GM23338 (cell line): Measurements from ENCODE around the gene ADAMTS19.

Experiments used
- CTCF ChIP-seq, 2 experiments: fragments of 200-600 bp in 1 of 2; sonication (generic) in 1 of 2; conservative IDR thresholded peaks; 2 replicates each; pipeline versions ENCODE4 v1.5.1 to v1.6.1; 2016 to 2017; ENCODE audit warnings: antibody characterized with exemption in 2 of 2, low read depth in 2 of 2, mild to moderate bottlenecking in 2 of 2, moderate library complexity in 1 of 2
- POLR2AphosphoS5 ChIP-seq: IDR thresholded peaks from 2 replicates; pipeline ENCODE4 v1.6.1; 2016; ENCODE audit warnings: antibody characterized with exemption, low read depth
- REST ChIP-seq: IDR thresholded peaks from one replicate; pipeline ENCODE4 v1.6.1; 2018; ENCODE audit warnings: antibody characterized with exemption; ENCODE audit not compliant: unreplicated experiment
- ZNF331 ChIP-seq: fragments of 250-450 bp; sonication (Bioruptor Pico); IDR thresholded peaks from 2 replicates; pipeline ENCODE4 v1.5.0; 2020; ENCODE audit warnings: low read depth, mild to moderate bottlenecking, moderate library complexity

- TF ChIP-seq ZNF331 (CRISPR knock-in tag) (no peak), CTCF (conservative IDR thresholded peaks at IDR 0.05; ENCODE audit: low read depth in 2 of 2) (no peak), POLR2AphosphoS5 (no peak), REST (no peak)
These were observed 40.0 kb downstream of the ADAMTS19 start for GRCh38 chr5:129500101-129500500.
